Ishikawa (cell line): ENCODE data around the gene ATXN1.

Experiments
- CREB1 ChIP-seq: IDR thresholded peaks from 2 replicates; pipeline ENCODE4 v1.6.1; 2012; ENCODE audit warnings: low read depth
- EP300 ChIP-seq: IDR thresholded peaks from 2 replicates; pipeline ENCODE4 v1.6.1; 2012; ENCODE audit warnings: borderline replicate concordance
- MAX ChIP-seq: IDR thresholded peaks from 2 replicates; pipeline ENCODE4 v1.6.1; 2012

- TF ChIP-seq CREB1 (no peak), MAX (no peak), EP300 (no peak)
Measured at GRCh38 chr6:16747232-16748024, 13.8 kb downstream of the ATXN1 start.
